PC-9 (cell line): ENCODE measurements around the gene PDE6C.

Experiments used
- CTCF ChIP-seq: fragments of 200-600 bp; sonication (generic); conservative IDR thresholded peaks from 2 replicates; pipeline ENCODE4 v1.6.1; 2017; ENCODE audit warnings: mixed run types, antibody characterized with exemption, mild to moderate bottlenecking, moderate library complexity
- EZH2 ChIP-seq: fragments of 200-600 bp; sonication (generic); IDR thresholded peaks from 2 replicates; pipeline ENCODE4 v1.8.0; 2017; ENCODE audit warnings: antibody characterized with exemption, low read depth

GRCh38 chr10:93657757-93658156, 45.4 kb downstream of the PDE6C start:
- TF ChIP-seq CTCF (no peak), EZH2 (no peak)
